GM10248 (cell line): ENCODE data around the gene NFAT5.

Experiments used
- CTCF ChIA-PET: fragments of 300-600 bp; sonication (Branson Sonifier 250); formaldehyde crosslinking; extraction: SDS; loops from one replicate; lab custom pipeline; 2021; ENCODE audit warnings: antibody characterized with exemption; lab: Yijun Ruan, JAX
- POLR2A ChIA-PET: fragments of 350-650 bp; sonication (Branson Sonifier 250); formaldehyde crosslinking; extraction: SDS; loops from one replicate; lab custom pipeline; 2020; ENCODE audit warnings: antibody characterized with exemption; lab: Yijun Ruan, JAX
- DNase-seq: peaks from one replicate; pipeline ENCODE4 v3.0.0; 2012; ENCODE audit errors: extremely low spot score
- CTCF ChIP-seq: IDR thresholded peaks from 2 replicates; pipeline ENCODE4 v1.5.1; 2012; ENCODE audit warnings: mild to moderate bottlenecking, low read depth; ENCODE audit errors: extremely low read depth, missing control alignments, control extremely low read depth

NFAT5 gene

GRCh38 chr16:69523566-69524305 lies 42.0 kb upstream of the NFAT5 start:
- ChIA-PET POLR2A (no interaction called here), CTCF (interaction anchor here (1.3 to 1.7 kb wide), 2 partner anchors 11 to 38 kb away, joined by 3 to 6 read pairs; no protein-coding TSS in a partner anchor)
- no peak for TF ChIP-seq CTCF

GRCh38 chr16:69526831-69527655 lies 38.7 kb upstream of the NFAT5 start:
- DNase-seq, result no peak
- POLR2A ChIA-PET, result no interaction called here
- TF ChIP-seq CTCF, result no peak
- CTCF ChIA-PET, result interaction anchor here (1.6 kb wide), 1 partner anchor 11 kb away, joined by 3 read pairs; no protein-coding TSS in a partner anchor

More at GRCh38 chr16:69523566-69524305, 42.0 kb upstream of the NFAT5 start:
- DNase-seq, result no peak

- POLR2A ChIA-PET, result no interaction called here
- DNase-seq, result no peak
- CTCF ChIA-PET, result no interaction called here
- no peak for TF ChIP-seq CTCF
Measured at GRCh38 chr16:69531988-69532387, 33.8 kb upstream of the NFAT5 start.

- no peak for TF ChIP-seq CTCF
- POLR2A ChIA-PET, result no interaction called here
- DNase-seq, result no peak
- CTCF ChIA-PET, result no interaction called here
Measured at GRCh38 chr16:69532641-69533455, 32.9 kb upstream of the NFAT5 start.

- no peak for TF ChIP-seq CTCF
- CTCF ChIA-PET, result interaction anchor here (1.8 kb wide), 1 partner anchor 12 kb away, joined by 6 read pairs; no protein-coding TSS in a partner anchor
- no peak for DNase-seq
- POLR2A ChIA-PET, result no interaction called here
Measured at GRCh38 chr16:69534720-69535119, 31.0 kb upstream of the NFAT5 start.
